Measurements from ENCODE around the gene GRID1.
A peak's percentile ranks its signal among the peaks of the same experiment; 100 is the strongest.

Gene GRID1

GRCh38 chr10:86261470-86261869 is 105.1 kb downstream of the GRID1 start:
- FAIRE-seq, result no peak
- TF ChIP-seq, protein P1, sequence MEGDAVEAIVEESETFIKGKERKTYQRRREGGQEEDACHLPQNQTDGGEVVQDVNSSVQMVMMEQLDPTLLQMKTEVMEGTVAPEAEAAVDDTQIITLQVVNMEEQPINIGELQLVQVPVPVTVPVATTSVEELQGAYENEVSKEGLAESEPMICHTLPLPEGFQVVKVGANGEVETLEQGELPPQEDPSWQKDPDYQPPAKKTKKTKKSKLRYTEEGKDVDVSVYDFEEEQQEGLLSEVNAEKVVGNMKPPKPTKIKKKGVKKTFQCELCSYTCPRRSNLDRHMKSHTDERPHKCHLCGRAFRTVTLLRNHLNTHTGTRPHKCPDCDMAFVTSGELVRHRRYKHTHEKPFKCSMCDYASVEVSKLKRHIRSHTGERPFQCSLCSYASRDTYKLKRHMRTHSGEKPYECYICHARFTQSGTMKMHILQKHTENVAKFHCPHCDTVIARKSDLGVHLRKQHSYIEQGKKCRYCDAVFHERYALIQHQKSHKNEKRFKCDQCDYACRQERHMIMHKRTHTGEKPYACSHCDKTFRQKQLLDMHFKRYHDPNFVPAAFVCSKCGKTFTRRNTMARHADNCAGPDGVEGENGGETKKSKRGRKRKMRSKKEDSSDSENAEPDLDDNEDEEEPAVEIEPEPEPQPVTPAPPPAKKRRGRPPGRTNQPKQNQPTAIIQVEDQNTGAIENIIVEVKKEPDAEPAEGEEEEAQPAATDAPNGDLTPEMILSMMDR (IDR thresholded peaks at IDR 0.05; ENCODE audit: insufficient read depth, missing control alignments), result no peak
- DNase-seq (ENCODE audit: insufficient read length, low spot score), result no peak

- FAIRE-seq (no peak), DNase-seq (ENCODE audit: insufficient read length, low spot score) (no peak)
- TF ChIP-seq, protein P1 (IDR thresholded peaks at IDR 0.05; ENCODE audit: insufficient read depth, missing control alignments), result no peak
Measured at GRCh38 chr10:86260564-86260963, 106.0 kb downstream of the GRID1 start.

DNA sequence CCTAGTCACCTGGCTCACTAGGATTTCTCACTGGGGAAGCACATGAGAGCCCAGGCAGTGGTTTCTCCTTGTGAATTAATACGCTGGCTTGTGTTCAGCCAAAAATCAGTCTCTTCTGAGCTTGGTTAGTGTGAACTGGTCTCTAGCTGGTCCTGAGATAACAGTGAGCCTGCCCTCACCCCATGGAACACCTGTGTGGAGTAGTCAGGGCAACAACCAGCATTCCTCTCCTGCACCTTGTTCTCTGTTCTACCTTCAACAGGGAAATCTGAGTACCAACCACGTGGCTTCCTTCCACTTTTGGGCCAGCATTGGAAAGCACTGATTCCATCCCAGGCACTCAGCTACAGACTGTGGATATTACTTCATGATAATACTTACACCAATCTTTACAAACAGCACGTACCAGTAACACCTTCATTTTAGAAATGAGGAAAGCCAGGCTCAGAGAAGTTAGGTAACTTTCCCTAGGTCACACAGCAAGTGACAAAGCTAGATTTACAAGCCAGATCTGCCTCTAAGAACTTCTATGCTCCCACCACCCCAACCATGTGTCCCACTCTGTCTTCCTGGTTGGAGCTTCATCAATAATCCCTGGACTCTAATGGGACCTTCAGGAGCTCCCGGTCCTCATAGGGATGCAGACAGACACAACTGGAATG is 106.6 kb downstream of the GRID1 start:
- DNase-seq (ENCODE audit: insufficient read length, low spot score), result no peak
- FAIRE-seq, result no peak
- TF ChIP-seq, protein P1 (IDR thresholded peaks at IDR 0.05; ENCODE audit: insufficient read depth, missing control alignments), result no peak

- TF ChIP-seq, protein P1 (IDR thresholded peaks at IDR 0.05; ENCODE audit: insufficient read depth, missing control alignments), result no peak
- no peak for FAIRE-seq
Measured at GRCh38 chr10:86258941-86259340, 107.7 kb downstream of the GRID1 start.

DNA sequence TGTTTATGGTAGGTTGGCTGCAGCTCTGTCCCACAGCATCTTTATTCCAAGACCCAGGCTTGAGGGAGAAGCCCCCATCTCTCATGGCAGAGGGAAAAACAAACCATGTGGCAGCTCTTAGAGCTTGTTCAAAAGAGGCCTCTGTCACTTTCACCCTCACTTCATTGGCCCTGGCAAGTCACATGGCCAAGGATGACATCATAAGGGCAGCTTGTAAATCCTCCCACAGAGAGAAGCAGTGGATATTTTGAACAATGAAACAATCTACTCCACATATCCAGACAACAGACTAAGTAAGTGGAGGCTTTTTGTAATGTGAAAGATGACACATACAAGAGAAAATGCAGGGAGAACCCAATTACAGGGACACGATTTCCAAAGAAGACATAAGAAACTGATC is 108.1 kb downstream of the GRID1 start:
- no peak for DNase-seq (ENCODE audit: insufficient read length, low spot score)
- no peak for FAIRE-seq
- TF ChIP-seq, protein P1 (IDR thresholded peaks at IDR 0.05; ENCODE audit: insufficient read depth, missing control alignments), result no peak

More at GRCh38 chr10:86258941-86259340, 107.7 kb downstream of the GRID1 start:
- no peak for DNase-seq (ENCODE audit: insufficient read length, low spot score)

DNA sequence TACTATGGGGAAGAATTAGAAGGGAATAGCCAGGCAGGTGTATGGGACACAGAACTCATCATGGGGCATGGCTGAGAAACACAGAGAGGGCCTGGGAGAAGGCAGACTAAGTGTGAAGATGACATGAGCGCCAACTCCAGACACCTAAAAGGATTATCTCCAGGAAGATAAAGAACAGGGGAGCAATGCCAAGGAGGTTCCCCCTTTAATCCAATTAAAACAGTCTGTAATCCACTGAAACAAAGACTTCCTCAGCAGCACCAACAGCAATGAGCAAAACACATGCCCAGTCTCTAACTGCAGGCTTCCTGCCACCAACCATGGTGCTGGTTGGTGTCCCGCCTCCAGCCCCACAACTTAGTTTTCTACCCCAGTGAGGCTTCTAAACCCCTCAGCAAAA is 108.9 kb downstream of the GRID1 start:
- TF ChIP-seq, protein P1 (IDR thresholded peaks at IDR 0.05; ENCODE audit: insufficient read depth, missing control alignments), result no peak
- FAIRE-seq (no peak), DNase-seq (ENCODE audit: insufficient read length, low spot score) (peak; percentile 58)

- no peak for FAIRE-seq
- no peak for DNase-seq (ENCODE audit: insufficient read length, low spot score)
- TF ChIP-seq, protein P1 (IDR thresholded peaks at IDR 0.05; ENCODE audit: insufficient read depth, missing control alignments), result no peak
Measured at GRCh38 chr10:86256690-86257315, 109.8 kb downstream of the GRID1 start.
